Aorta (tissue), 5 donors: ENCODE measurements around the gene RUNX1. TPM values are rescaled to one million over a fixed set of nuclear protein-coding genes. Genes with fewer than 3 reads are reported as not detected.
A peak's percentile ranks its signal among the peaks of the same experiment; 100 is the strongest.

Experiments
- ATAC-seq: fragments of 200-7000 bp; cut with Tn5 transposase; one replicate; pipeline ENCODE4 v1.9.1; 2022; ENCODE audit warnings: moderate library complexity; ENCODE audit not compliant: low FRiP score
- DNase-seq, 2 donors: peaks; one replicate each; pipeline ENCODE4 v3.0.0-alpha.2; 2020
- H3K27ac ChIP-seq, 2 donors: one replicate each; pipeline ENCODE4 v1.5.1; 2013; ENCODE audit warnings: low read length in 2 of 2, mild to moderate bottlenecking in 2 of 2, moderate library complexity in 2 of 2, control low read depth in 1 of 2, inconsistent platforms in 1 of 2, low read depth in 1 of 2
- H3K27me3 ChIP-seq, 2 donors: one replicate each; pipeline ENCODE4 v1.6.1; 2013; ENCODE audit warnings: control low read depth in 1 of 2, low read length in 1 of 2, mild to moderate bottlenecking in 1 of 2, moderate library complexity in 1 of 2; ENCODE audit not compliant: insufficient read depth in 2 of 2, control insufficient read depth in 1 of 2
- H3K36me3 ChIP-seq, 2 donors: one replicate each; pipeline ENCODE4 v1.6.1; 2013; ENCODE audit warnings: control low read depth in 1 of 2, low read length in 1 of 2, mild to moderate bottlenecking in 1 of 2; ENCODE audit not compliant: insufficient read depth in 2 of 2, control insufficient read depth in 1 of 2
- H3K4me1 ChIP-seq, 2 donors: one replicate each; pipeline ENCODE4 v1.6.1; 2013; ENCODE audit warnings: low read length in 2 of 2, control low read depth in 1 of 2, mild to moderate bottlenecking in 1 of 2, moderate library complexity in 1 of 2; ENCODE audit not compliant: insufficient read depth in 2 of 2, control insufficient read depth in 1 of 2
- H3K4me3 ChIP-seq, 2 donors: one replicate each; pipeline ENCODE4 v1.5.1; 2013; ENCODE audit warnings: low read length in 2 of 2, control low read depth in 1 of 2, mild to moderate bottlenecking in 1 of 2
- H3K9me3 ChIP-seq: one replicate; pipeline ENCODE4 v1.6.1; 2013; ENCODE audit warnings: mild to moderate bottlenecking, low read length; ENCODE audit not compliant: control insufficient read depth
- WGBS, 2 donors: extraction: QIAGEN DNeasy Blood & Tissue Kit; methylation state at CpG; one replicate each; pipeline ENCODE4 v1.1.7; 2013; 5-methylcytosine and 5-hydroxymethylcytosine counted together
- intact Hi-C, 2 donors: fragments of 100-400 bp; cut with DNase I; formaldehyde crosslinking; loops; one replicate each; pipeline versions ENCODE4 v1.14.2 to v1.15.0; 2022
- polyA plus RNA-seq, 2 donors: library from polyadenylated mRNA; stranded (reverse); fragments of 200-250 nt; gene quantifications; one replicate each; pipeline ENCODE4 v1.2.3, GENCODE V29; 2013
- total RNA-seq, 2 donors: library from RNA; stranded (reverse); fragmentation: NEBNext Ultra II Directional; extraction: Animal tissue kit (Norgen Biotek cat#: 25700); gene quantifications; one replicate each; pipeline ENCODE4 v1.2.1, GENCODE V29; 2021
- donor health status: healthy with polysubstance abuse.
- donor health status: Bipolar disorder and iron deficiency.
- donor health status: DM: no; HTN: no; CAD: no.
- donor health status: DM: no; HTN: no; CAD: no.
- donor health status: DM: yes; HTN: yes; CAD: no.

The RUNX1 gene
- total and polyA plus RNA-seq, 4 donors = 2.9 to 128 (median 31.6) TPM

DNA sequence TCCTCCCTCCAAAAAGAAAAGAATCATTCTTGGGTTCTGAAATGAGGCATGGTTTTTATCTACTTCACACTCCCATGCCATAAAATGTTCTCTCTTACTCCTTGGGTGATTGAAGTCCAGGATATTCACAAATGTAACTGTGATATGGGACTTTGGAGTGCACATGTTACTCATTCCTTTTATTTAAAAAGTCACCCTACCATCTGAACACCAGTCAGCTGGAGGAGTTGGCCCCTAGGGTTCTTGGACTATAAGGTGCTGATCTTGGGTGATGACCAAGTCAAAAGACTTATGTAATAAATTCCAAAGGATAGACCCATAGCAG lies 251.9 kb downstream of the RUNX1 start:
- Histone ChIP-seq H3K27me3 (no peaks in the 10 kb centered on the region), H3K36me3 (no peaks in the 10 kb centered on the region), H3K9me3 (no peaks in the 10 kb centered on the region), H3K27ac (no peak overlapping the region), H3K4me3 (no peak overlapping the region), H3K4me1 (no peaks in the 10 kb centered on the region)
- intact Hi-C loops = no loop called here
- ATAC-seq = no peak
- DNase-seq = no peak

DNA sequence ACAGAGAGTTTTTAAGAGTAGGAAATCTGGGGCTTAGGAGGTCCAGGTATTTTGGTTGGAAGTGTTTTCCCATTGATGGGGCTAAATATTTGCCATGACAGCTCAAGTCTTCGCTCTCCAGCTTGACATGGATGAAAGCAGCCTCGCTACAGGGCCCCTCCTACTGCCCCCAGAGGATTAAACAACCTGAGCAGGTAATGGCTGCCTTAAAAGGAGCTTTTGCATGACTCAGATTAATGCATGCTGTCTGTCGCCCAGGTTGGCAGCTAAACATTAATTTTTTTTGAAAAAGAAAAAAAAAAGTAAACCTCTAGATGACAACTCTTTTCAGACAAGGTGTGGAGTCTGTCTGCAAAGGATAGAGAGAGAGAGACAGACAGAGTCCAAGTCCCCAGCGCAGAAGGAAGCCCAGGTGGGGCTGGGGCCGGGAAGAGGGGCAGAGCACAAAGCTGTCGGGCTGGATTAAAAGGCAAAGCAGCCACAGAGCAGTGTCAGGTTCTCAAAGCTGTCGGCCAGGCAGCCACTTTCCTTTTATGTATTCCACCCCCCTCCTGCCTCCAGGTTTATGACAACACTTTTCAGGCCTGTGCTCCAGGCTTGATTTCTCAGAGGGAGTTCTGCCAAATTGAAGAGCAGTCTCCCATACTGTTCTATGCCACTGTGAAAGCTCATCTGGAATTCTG lies 252.4 kb downstream of the RUNX1 start:
- no peaks in the 10 kb centered on the region for H3K4me1 ChIP-seq
- 70 to 73% methylated on average over 7 of the region's 7 CpGs for WGBS, 2 donors
- no peak for ATAC-seq
- intact Hi-C loops = no loop called here
- H3K27ac ChIP-seq = no peak overlapping the region
- no peak overlapping the region for H3K4me3 ChIP-seq
- no peaks in the 10 kb centered on the region for H3K27me3 ChIP-seq
- DNase-seq = no peak
- no peaks in the 10 kb centered on the region for H3K9me3 ChIP-seq
- H3K36me3 ChIP-seq = no peaks in the 10 kb centered on the region

DNA sequence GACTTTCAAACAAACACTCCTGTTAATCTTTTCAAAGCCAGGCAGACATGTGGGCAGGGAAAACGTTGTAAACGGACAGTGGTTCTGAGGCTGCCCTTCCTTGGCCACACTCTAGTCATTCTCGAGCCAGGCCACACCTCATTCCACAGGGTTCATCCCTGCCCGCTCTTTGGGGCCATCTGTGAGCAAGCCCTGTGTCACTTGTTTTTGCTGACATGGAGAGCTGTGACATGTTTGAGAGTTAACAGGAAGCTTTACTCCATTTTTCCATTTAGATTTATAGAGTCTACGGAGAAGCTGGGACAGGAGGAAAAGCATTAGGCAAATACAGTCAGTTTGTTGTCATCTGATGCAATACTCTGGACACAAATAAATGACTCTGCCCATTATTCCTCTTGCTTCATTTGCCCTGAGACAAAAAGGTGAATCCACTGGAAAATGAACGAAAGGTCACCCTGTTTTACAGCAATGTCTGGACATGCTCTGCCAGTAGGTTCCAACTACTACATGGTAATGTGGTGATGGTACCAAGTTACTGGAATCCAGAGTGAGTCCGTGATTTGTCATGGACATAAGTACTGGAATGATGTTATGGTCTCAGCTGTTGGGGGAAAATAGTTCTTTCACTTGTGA lies 253.4 kb downstream of the RUNX1 start:
- Histone ChIP-seq H3K27me3 (no peaks in the 10 kb centered on the region), H3K27ac (no peak overlapping the region), H3K4me3 (no peak overlapping the region), H3K4me1 (no peaks in the 10 kb centered on the region), H3K9me3 (no peaks in the 10 kb centered on the region), H3K36me3 (no peaks in the 10 kb centered on the region)
- WGBS, 2 donors = 80 to 82% methylated on average over 7 of the region's 7 CpGs
- ATAC-seq (no peak), DNase-seq (no peak)
- intact Hi-C loops = no loop called here

DNA sequence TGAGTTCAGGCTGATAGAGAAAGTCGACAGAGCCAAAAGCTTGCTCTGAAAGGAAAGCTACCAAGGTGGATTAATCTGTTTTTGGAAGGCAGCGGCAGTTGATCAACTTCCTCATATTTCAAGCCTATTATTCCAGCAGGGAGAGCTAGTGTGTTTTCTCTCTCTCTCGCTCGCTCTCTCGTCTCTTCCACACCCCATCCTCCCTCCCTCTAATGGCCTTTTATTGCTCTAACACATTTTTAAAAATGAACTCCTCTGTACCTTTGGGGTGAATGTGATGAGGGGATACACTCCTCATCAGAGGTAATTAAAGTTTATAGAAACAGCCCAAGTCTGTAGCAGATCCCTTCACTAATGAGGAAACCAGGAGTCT lies 253.9 kb downstream of the RUNX1 start:
- Histone ChIP-seq H3K27ac (no peak overlapping the region), H3K9me3 (no peaks in the 10 kb centered on the region), H3K4me1 (no peaks in the 10 kb centered on the region), H3K36me3 (no peaks in the 10 kb centered on the region), H3K4me3 (no peak overlapping the region), H3K27me3 (no peaks in the 10 kb centered on the region)
- WGBS, 2 donors = 45 to 53% methylated on average over 5 of the region's 5 CpGs
- DNase-seq (no peak), ATAC-seq (no peak)
- intact Hi-C loops = no loop called here

DNA sequence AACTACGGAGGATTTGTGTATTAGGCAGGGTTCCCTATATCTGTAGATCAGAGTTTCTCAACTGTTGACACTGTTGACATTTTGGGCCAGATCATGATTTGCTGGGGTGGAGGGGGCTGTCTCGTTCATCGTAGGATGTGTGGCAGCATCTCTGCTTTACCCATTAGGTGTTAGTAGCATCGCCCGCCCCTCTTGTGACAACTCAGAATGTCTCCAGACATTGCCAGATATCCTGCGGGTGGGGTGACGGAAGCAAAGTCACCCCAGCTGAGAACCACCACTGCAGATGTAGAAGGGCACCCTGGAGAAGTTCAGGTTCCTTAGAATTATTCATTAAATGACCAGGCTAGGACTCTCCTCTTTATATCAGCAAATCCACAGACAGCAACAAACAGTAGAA lies 254.4 kb downstream of the RUNX1 start:
- Histone ChIP-seq H3K4me3 (no peak overlapping the region), H3K36me3 (no peaks in the 10 kb centered on the region), H3K4me1 (no peaks in the 10 kb centered on the region), H3K27me3 (no peaks in the 10 kb centered on the region), H3K27ac (no peak overlapping the region), H3K9me3 (no peaks in the 10 kb centered on the region)
- DNase-seq (no peak), ATAC-seq (no peak)
- 88 to 94% methylated on average over 7 of the region's 7 CpGs for WGBS, 2 donors
- intact Hi-C loops = no loop called here

DNA sequence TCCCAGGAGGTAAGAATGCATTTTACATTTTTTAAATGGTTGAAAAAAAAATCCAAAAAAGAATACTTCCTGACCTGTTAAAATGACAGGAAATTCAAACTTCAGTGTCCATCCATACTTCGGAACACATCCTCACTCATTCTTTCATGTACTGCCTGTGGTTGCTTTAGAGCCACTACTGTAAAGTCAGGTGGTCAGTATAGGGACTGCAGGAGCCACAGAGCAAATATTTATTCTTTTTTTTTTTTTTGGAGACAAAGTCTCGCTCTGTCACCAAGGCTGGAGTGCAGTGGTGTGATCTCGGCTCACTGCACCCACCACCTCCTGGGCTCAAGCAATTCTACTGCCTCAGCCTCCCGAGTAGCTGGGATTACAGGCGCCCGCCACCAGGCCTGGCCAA lies 255.6 kb downstream of the RUNX1 start:
- intact Hi-C loops = no loop called here
- ATAC-seq (no peak), DNase-seq (no peak)
- H3K9me3 ChIP-seq = no peaks in the 10 kb centered on the region
- no peaks in the 10 kb centered on the region for H3K36me3 ChIP-seq
- H3K4me3 ChIP-seq = no peak overlapping the region
- no peaks in the 10 kb centered on the region for H3K27me3 ChIP-seq
- no peaks in the 10 kb centered on the region for H3K4me1 ChIP-seq
- no peak overlapping the region for H3K27ac ChIP-seq
- 95% methylated on average over 6 of the region's 6 CpGs for WGBS, 2 donors

DNA sequence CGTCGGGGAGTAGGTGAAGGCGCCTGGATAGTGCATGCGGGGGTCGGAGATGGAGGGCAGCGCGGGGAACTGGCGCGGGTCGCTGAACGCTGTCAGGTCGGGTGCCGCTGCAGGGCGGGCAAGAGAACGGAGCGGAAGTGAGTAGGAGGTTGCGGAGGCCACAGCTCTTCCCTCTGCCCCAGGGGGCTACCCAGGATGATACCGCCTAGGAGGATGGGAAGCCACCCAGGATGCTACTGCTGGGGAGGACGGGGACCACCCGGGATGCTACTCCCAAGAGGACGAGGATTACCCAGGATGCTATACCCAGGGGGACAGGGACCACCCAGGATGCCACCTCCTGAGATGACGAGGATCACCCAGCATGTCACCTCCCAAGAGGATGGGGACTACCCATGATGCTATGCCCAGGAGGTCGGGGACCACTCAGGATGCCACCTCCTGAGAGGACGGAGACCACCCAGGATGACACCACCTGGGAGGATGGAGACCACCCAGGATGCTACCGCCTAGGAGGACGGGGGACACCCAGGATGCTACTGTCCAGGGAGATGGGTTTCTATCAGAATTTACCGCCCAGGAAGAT lies 256.5 kb downstream of the RUNX1 start:
- H3K27ac ChIP-seq = no peak overlapping the region
- H3K36me3 ChIP-seq = no peaks in the 10 kb centered on the region
- ATAC-seq (no peak), DNase-seq (peak in 1 of 2 donors; percentile 70)
- no peaks in the 10 kb centered on the region for H3K27me3 ChIP-seq
- H3K4me1 ChIP-seq = no peaks in the 10 kb centered on the region
- intact Hi-C loops = no loop called here
- no peaks in the 10 kb centered on the region for H3K9me3 ChIP-seq
- H3K4me3 ChIP-seq = no peak overlapping the region
- 87 to 95% methylated on average over 27 of the region's 27 CpGs for WGBS, 2 donors

DNA sequence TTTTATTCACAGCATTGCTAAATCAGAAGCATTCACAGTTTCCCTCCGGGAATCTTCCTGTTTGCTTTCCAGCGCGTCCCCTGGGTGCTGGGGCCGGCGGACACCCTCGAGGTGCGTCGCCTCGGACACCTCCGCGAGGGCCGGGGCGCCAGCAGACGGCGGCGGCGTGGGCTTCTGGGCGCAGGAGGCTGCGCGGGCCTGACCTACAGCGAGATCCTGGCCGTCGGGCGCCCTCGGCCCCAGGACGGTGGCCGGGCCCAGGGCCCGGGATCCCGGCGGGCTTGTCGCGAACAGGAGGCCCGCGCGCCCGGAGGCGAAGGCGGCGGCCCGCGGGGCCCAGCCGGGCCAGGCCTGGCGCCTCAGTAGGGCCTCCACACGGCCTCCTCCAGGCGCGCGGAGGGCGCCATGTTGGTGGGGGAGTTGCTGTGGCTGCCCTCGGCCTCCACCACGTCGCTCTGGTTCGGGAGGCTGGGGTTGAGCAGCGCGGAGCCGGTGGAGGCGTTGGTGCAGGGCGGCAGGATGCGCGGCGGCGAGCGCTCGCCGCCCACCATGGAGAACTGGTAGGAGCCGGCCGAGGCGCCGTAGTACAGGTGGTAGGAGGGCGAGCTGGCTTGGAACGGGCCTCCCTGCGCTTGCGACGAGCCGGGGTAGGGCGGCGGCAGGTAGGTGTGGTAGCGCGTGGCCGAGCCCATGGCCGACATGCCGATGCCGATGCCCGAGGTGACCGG lies 257.2 kb downstream of the RUNX1 start:
- 65 to 88% methylated on average over 72 to 84 of the region's 84 CpGs for WGBS, 2 donors
- Histone ChIP-seq H3K27me3 (no peaks in the 10 kb centered on the region), H3K27ac (no peak overlapping the region), H3K9me3 (no peaks in the 10 kb centered on the region), H3K4me3 (no peak overlapping the region), H3K4me1 (no peaks in the 10 kb centered on the region), H3K36me3 (no peaks in the 10 kb centered on the region)
- intact Hi-C loops = no loop called here
- DNase-seq = peak in 1 of 2 donors; percentile 75
- no peak for ATAC-seq

DNA sequence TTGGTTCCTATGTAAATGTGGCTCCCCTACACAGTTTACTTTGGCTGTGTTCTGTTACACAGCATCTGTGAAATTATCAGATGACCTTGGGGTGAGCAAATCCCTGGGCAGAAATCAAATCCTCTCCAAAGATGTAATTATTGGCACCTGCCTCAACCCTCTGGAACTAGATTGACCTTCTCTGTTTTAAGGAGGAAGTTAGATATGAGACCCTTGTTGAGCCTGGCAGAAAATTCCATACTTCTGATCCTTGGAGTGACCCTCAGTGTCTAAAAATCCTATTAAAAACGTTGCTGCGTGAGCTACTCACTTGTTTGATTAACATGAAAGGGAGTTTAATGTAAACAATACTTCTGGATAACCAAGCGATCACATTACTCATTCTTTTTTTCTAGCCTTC lies 258.3 kb downstream of the RUNX1 start:
- Histone ChIP-seq H3K4me3 (no peak overlapping the region), H3K27ac (no peak overlapping the region), H3K9me3 (no peaks in the 10 kb centered on the region), H3K36me3 (no peaks in the 10 kb centered on the region), H3K27me3 (no peaks in the 10 kb centered on the region), H3K4me1 (no peaks in the 10 kb centered on the region)
- no peak for DNase-seq
- intact Hi-C loops = no loop called here
- ATAC-seq = no peak
- 62 to 64% methylated on average over 3 of the region's 3 CpGs for WGBS, 2 donors
